SU-DHL-6 (cell line): ENCODE results near the gene KLHL29.

Source experiments
- H2AFZ ChIP-seq: fragments of 200-600 bp; sonication (generic); 2 replicates; pipeline ENCODE4 v1.6.1; 2014; ENCODE audit warnings: low read depth, mild to moderate bottlenecking, moderate library complexity, mixed read lengths, antibody characterized with exemption, low read length; ENCODE audit not compliant: severe bottlenecking
- H3F3A ChIP-seq: fragments of 200-600 bp; shearing (Covaris generic); 2 replicates; pipeline ENCODE4 v1.6.0; 2016; ENCODE audit warnings: antibody characterized with exemption, mild to moderate bottlenecking; ENCODE audit not compliant: insufficient read depth
- H3K27ac ChIP-seq: fragments of 200-600 bp; sonication (generic); 2 replicates; pipeline ENCODE4 v1.5.1; 2016; ENCODE audit warnings: low read depth, mild to moderate bottlenecking, low read length, moderate library complexity, mixed read lengths
- H3K27me3 ChIP-seq: fragments of 200-600 bp; sonication (generic), shearing (Covaris generic); 2 replicates; pipeline ENCODE4 v1.6.0; 2014; ENCODE audit warnings: mild to moderate bottlenecking, low read length
- H3K36me3 ChIP-seq: fragments of 200-600 bp; sonication (generic); 2 replicates; pipeline ENCODE4 v1.6.1; 2014; ENCODE audit warnings: mild to moderate bottlenecking, low read length, mixed read lengths
- H3K4me2 ChIP-seq: fragments of 300-600, 200-600 bp; shearing (Covaris generic), sonication (generic); 2 replicates; pipeline ENCODE4 v1.6.0; 2014; ENCODE audit warnings: low read length, low read depth, mild to moderate bottlenecking; ENCODE audit not compliant: poor library complexity, severe bottlenecking
- H3K4me3 ChIP-seq: fragments of 200-600 bp; sonication (generic); 2 replicates; pipeline ENCODE4 v1.5.1; 2014; ENCODE audit warnings: antibody characterized with exemption, low read length, mild to moderate bottlenecking, mixed read lengths; ENCODE audit not compliant: insufficient read depth, poor library complexity, severe bottlenecking
- H3K79me2 ChIP-seq: fragments of 200-600 bp; sonication (generic); 2 replicates; pipeline ENCODE4 v1.6.1; 2014; ENCODE audit warnings: mild to moderate bottlenecking, low read length, moderate library complexity; ENCODE audit not compliant: insufficient read depth
- H3K9ac ChIP-seq: fragments of 200-600 bp; sonication (generic); 2 replicates; pipeline ENCODE4 v1.7.0; 2014; ENCODE audit warnings: mild to moderate bottlenecking, low read length
- H3K9me2 ChIP-seq: fragments of 200-600 bp; sonication (generic); replicated peaks from 2 replicates; pipeline ENCODE4 v1.6.1; 2014; ENCODE audit warnings: low read length; ENCODE audit not compliant: insufficient read depth
- H3K9me3 ChIP-seq: fragments of 200-600 bp; sonication (generic); 2 replicates; pipeline ENCODE4 v1.6.1; 2014; ENCODE audit warnings: low read length, mixed read lengths; ENCODE audit not compliant: insufficient read depth
- H4K20me1 ChIP-seq: fragments of 200-600 bp; sonication (generic); 2 replicates; pipeline ENCODE4 v1.6.1; 2014; ENCODE audit warnings: low read depth, mild to moderate bottlenecking, antibody characterized with exemption, low read length, moderate library complexity, mixed read lengths
- CTCF ChIP-seq: fragments of 200-600 bp; sonication (generic); IDR thresholded peaks from one replicate; pipeline ENCODE4 v1.5.1; 2017; ENCODE audit warnings: antibody characterized with exemption, mild to moderate bottlenecking, low read length, moderate library complexity; ENCODE audit not compliant: insufficient read depth, poor library complexity, severe bottlenecking
- EZH2phosphoT487 ChIP-seq: fragments of 200-600 bp; sonication (generic), shearing (Covaris generic); conservative IDR thresholded peaks from 2 replicates; pipeline ENCODE4 v1.6.1; 2018; ENCODE audit warnings: mild to moderate bottlenecking, antibody characterized with exemption, low read length, moderate library complexity, mixed read lengths

KLHL29 gene

GRCh38 chr2:23549821-23550530, 165.0 kb downstream of the KLHL29 start:
- Histone ChIP-seq H3K4me3 (no peak overlapping the region), H3F3A (no peaks in the 10 kb centered on the region), H3K9ac (no peak overlapping the region), H4K20me1 (no peaks in the 10 kb centered on the region), H3K79me2 (no peaks in the 10 kb centered on the region), H3K4me2 (no peak overlapping the region), H3K36me3 (no peaks in the 10 kb centered on the region), H3K9me2 (no peaks in the 10 kb centered on the region), H3K9me3 (no peaks in the 10 kb centered on the region), H2AFZ (no peak overlapping the region), H3K27ac (no peak overlapping the region), H3K27me3 (no peaks in the 10 kb centered on the region)
- TF ChIP-seq CTCF (no peak), EZH2phosphoT487 (no peak)

- H3K27ac ChIP-seq, result no peak overlapping the region
- H3K4me3 ChIP-seq, result no peak overlapping the region
Measured at GRCh38 chr2:23550553-23550952, 165.6 kb downstream of the KLHL29 start.

GRCh38 chr2:23551875-23552274, 166.9 kb downstream of the KLHL29 start:
- no peaks in the 10 kb centered on the region for H3F3A ChIP-seq
- no peak overlapping the region for H2AFZ ChIP-seq
- no peak overlapping the region for H3K9ac ChIP-seq
- TF ChIP-seq CTCF (no peak), EZH2phosphoT487 (no peak)
- H4K20me1 ChIP-seq, result no peaks in the 10 kb centered on the region
- H3K4me3 ChIP-seq, result no peak overlapping the region
- no peak overlapping the region for H3K27ac ChIP-seq
- no peaks in the 10 kb centered on the region for H3K9me3 ChIP-seq
- H3K36me3 ChIP-seq, result no peaks in the 10 kb centered on the region
- no peaks in the 10 kb centered on the region for H3K9me2 ChIP-seq
- no peaks in the 10 kb centered on the region for H3K79me2 ChIP-seq
- no peak overlapping the region for H3K4me2 ChIP-seq
- H3K27me3 ChIP-seq, result no peaks in the 10 kb centered on the region

More at GRCh38 chr2:23550553-23550952, 165.6 kb downstream of the KLHL29 start:
- no peak overlapping the region for H2AFZ ChIP-seq
- H4K20me1 ChIP-seq, result no peaks in the 10 kb centered on the region
- H3K4me2 ChIP-seq, result no peak overlapping the region
- no peaks in the 10 kb centered on the region for H3K9me2 ChIP-seq
- H3K79me2 ChIP-seq, result no peaks in the 10 kb centered on the region
- no peaks in the 10 kb centered on the region for H3K9me3 ChIP-seq
- H3K9ac ChIP-seq, result no peak overlapping the region
- no peaks in the 10 kb centered on the region for H3F3A ChIP-seq
- no peaks in the 10 kb centered on the region for H3K36me3 ChIP-seq
- TF ChIP-seq CTCF (no peak), EZH2phosphoT487 (no peak)
- no peaks in the 10 kb centered on the region for H3K27me3 ChIP-seq
